Esophagus squamous epithelium (tissue), 5 donors: Measurements from ENCODE around the gene SLC7A6. TPM values are rescaled to one million over a fixed set of nuclear protein-coding genes. Genes with fewer than 3 reads are reported as not detected.

Source experiments
- DNase-seq: peaks from one replicate; lab custom pipeline; 2025; lab: John Stamatoyannopoulos, UW
- H3K27ac ChIP-seq, 4 donors: fragments of 200-600 bp; sonication (generic); one replicate each; pipeline ENCODE4 v1.5.1; 2016 to 2019; ENCODE audit warnings: mild to moderate bottlenecking in 1 of 4
- H3K27me3 ChIP-seq, 4 donors: fragments of 200-600 bp; sonication (generic); 1 replicate in 3 of 4; 2 replicates in 1 of 4; pipeline versions ENCODE4 v1.5.1 to v1.6.0; 2017 to 2021; ENCODE audit warnings: antibody characterized with exemption in 1 of 4
- H3K36me3 ChIP-seq, 3 donors: fragments of 200-600 bp; sonication (generic); one replicate each; pipeline ENCODE4 v1.5.1; 2016 to 2019
- H3K4me1 ChIP-seq, 3 donors: fragments of 200-600 bp; sonication (generic); one replicate each; pipeline ENCODE4 v1.5.1; 2017 to 2019
- H3K4me3 ChIP-seq, 4 donors: fragments of 200-600 bp; sonication (generic); 1 replicate in 3 of 4; 2 replicates in 1 of 4; pipeline ENCODE4 v1.5.1; 2016 to 2019; ENCODE audit warnings: mild to moderate bottlenecking in 2 of 4, moderate library complexity in 1 of 4
- H3K9me3 ChIP-seq, 3 donors: fragments of 200-600 bp; sonication (generic); one replicate each; pipeline ENCODE4 v1.5.1; 2016 to 2019
- POLR2A ChIP-seq, 4 donors: fragments of 450-650 bp; IDR thresholded peaks; one replicate each; pipeline ENCODE4 v1.6.1; 2017; ENCODE audit warnings: antibody characterized with exemption in 4 of 4, mild to moderate bottlenecking in 4 of 4, moderate library complexity in 3 of 4
- WGBS, 2 donors: methylation state at CpG; one replicate each; pipeline ENCODE4 v1.1.5; 2018; 5-methylcytosine and 5-hydroxymethylcytosine counted together
- intact Hi-C: fragments of 100-400 bp; cut with DNase I; formaldehyde crosslinking; loops from one replicate; pipeline ENCODE4 v1.15.0; 2022
- total RNA-seq, 4 donors: library from RNA; depleted of rRNA; stranded (reverse); fragments of >200 nt; gene quantifications; one replicate each; pipeline ENCODE4 v1.1.0, GENCODE V29; 2016
- TF ChIP-seq, protein P1 (sequence below), 6 experiments: fragments of 450-650 bp in 4 of 6; fragments of 200-600 bp in 2 of 6; sonication (generic) in 2 of 6; IDR thresholded peaks; one replicate each; pipeline ENCODE4 v1.5.1; 2016 to 2019; ENCODE audit warnings: antibody characterized with exemption in 6 of 6, mild to moderate bottlenecking in 4 of 6, moderate library complexity in 4 of 6
- donor health status: DM: yes; HTN: yes; CAD: no.

SLC7A6 gene
- total RNA-seq, 4 donors from 2014 or later, result 5.7 to 28.2 (median 7.9) TPM

DNA sequence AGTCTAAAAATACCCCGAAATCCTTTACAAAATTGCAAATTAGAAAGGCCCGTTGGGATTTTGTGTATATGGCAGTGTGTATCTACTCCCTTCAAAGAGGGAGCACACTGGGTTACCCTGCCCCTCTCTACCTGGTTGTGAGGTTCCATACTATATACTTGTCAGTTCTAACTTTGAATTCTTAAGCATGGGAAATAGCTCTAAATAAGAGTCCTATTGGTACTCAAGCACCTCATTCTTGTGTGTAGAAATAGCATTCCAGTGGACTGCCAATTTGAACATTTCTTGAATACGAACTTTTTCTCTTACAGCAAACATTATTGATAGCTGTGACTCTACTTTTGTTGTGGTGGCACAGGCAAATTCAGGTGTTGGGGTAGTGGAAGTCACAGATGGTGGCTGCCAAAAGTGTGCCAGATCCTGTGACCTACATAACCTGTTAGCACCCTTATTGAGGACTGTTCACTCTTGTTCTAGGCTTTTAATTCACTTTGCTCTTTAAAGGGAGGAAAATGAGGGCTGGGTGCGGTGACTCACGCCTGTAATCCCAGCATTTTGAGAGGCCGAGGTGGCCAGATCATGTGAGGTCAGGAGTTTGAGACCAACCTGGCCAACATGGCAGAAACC is 44.5 kb upstream of the SLC7A6 start:
- Histone ChIP-seq H3K36me3 (peaks cover 0 to 19% (median 0%) of the 10 kb centered on the region in 3 donors), H3K4me3 (no peak overlapping the region), H3K27me3 (no peaks in the 10 kb centered on the region), H3K27ac (no peak overlapping the region), H3K9me3 (no peaks in the 10 kb centered on the region), H3K4me1 (no peaks in the 10 kb centered on the region)
- intact Hi-C loops, result no loop called here
- TF ChIP-seq, protein P1, sequence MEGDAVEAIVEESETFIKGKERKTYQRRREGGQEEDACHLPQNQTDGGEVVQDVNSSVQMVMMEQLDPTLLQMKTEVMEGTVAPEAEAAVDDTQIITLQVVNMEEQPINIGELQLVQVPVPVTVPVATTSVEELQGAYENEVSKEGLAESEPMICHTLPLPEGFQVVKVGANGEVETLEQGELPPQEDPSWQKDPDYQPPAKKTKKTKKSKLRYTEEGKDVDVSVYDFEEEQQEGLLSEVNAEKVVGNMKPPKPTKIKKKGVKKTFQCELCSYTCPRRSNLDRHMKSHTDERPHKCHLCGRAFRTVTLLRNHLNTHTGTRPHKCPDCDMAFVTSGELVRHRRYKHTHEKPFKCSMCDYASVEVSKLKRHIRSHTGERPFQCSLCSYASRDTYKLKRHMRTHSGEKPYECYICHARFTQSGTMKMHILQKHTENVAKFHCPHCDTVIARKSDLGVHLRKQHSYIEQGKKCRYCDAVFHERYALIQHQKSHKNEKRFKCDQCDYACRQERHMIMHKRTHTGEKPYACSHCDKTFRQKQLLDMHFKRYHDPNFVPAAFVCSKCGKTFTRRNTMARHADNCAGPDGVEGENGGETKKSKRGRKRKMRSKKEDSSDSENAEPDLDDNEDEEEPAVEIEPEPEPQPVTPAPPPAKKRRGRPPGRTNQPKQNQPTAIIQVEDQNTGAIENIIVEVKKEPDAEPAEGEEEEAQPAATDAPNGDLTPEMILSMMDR (IDR thresholded peaks at IDR 0.05), result no peak
- TF ChIP-seq POLR2A (IDR thresholded peaks at IDR 0.05), result no peak
- 87 to 94% methylated on average over 6 of the region's 6 CpGs for WGBS, 2 donors
- no peak for DNase-seq

DNA sequence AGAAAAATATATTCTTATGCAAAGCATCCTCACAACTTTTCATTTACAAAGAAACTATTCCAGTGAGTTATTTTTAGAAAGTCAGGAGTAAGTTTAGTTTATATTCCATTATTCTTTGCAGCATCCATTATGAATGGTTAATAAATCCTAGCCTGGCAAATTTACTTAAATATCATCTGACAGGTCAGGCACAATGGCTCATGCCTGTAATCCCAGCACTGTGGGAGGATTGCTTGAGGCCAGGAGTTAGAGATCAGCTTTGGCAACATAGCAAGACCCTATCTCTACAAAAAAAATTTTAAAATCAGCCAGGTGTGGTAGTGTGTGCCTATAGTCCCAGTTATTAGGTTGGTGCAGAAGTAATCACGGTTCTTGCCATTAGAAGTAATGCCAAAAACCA is 41.3 kb upstream of the SLC7A6 start:
- H3K27ac ChIP-seq, result no peak overlapping the region
- no peaks in the 10 kb centered on the region for H3K27me3 ChIP-seq
- DNase-seq, result no peak
- H3K9me3 ChIP-seq, result no peaks in the 10 kb centered on the region
- peaks cover 0 to 34% (median 4%) of the 10 kb centered on the region in 3 donors for H3K36me3 ChIP-seq
- TF ChIP-seq, protein P1 (IDR thresholded peaks at IDR 0.05), result no peak
- no peak for TF ChIP-seq POLR2A (IDR thresholded peaks at IDR 0.05)
- peaks cover 0 to 8% (median 0%) of the 10 kb centered on the region in 3 donors for H3K4me1 ChIP-seq
- intact Hi-C loops, result no loop called here
- no peak overlapping the region for H3K4me3 ChIP-seq
- WGBS, 2 donors, result 43 to 69% methylated on average over 1 of the region's 1 CpG

DNA sequence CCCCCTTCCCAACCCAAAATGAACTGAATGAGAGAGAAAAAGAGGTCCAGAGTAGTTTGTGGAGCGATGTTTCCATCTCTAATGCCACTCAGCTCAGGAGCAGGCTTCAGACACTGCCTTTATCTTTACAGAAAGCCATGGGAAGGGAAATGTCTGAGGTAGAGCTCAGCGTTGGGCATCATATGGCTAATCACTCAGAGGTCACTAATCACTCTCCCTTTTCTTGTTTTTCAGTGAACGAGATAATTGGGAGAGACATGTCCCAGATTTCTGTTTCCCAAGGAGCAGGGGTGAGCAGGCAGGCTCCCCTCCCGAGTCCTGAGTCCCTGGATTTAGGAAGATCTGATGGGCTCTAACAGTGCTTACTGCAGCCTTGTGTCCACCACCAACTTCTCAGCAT is 38.2 kb upstream of the SLC7A6 start:
- intact Hi-C loops, result no loop called here
- peaks cover 0 to 23% (median 0%) of the 10 kb centered on the region in 3 donors for H3K4me1 ChIP-seq
- no peak overlapping the region for H3K27ac ChIP-seq
- no peak for DNase-seq
- WGBS, 2 donors, result 80 to 92% methylated on average over 4 of the region's 4 CpGs
- no peak for TF ChIP-seq POLR2A (IDR thresholded peaks at IDR 0.05)
- TF ChIP-seq, protein P1 (IDR thresholded peaks at IDR 0.05), result no peak
- H3K36me3 ChIP-seq, result peaks cover 16 to 62% (median 19%) of the 10 kb centered on the region in 3 donors
- no peak overlapping the region for H3K4me3 ChIP-seq
- no peaks in the 10 kb centered on the region for H3K27me3 ChIP-seq
- H3K9me3 ChIP-seq, result no peaks in the 10 kb centered on the region

DNA sequence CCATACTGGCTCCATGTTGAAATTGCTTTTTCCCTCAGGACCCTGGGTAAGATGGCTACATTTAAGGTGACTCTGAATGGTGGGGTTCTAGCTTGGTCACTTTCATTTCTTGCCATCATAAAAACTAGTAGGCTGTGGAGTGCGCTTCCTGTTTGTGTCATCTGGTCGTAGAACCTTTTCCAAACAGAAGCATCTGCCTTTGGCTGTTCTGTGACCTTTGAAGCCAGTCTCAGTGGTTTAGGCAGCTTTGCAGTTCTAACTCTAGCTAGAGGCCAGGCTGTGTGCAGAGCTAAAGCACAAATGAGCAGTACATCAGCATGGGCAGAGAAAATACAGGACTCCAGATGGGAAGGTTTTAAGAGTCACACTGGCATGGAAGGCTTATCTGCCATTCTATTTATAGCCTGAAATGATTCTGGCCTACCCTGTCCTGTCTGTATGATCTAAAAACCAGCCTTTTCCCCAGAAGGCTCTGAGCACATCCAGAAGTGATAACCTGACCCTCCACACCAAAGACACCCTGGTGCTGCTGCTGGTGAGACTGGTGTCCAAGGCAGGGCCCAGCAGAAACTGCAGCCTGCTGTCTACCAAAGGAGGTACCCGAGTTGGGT is 37.0 kb upstream of the SLC7A6 start:
- no peak overlapping the region for H3K4me3 ChIP-seq
- intact Hi-C loops, result no loop called here
- peaks cover 0 to 34% (median 0%) of the 10 kb centered on the region in 3 donors for H3K4me1 ChIP-seq
- DNase-seq, result no peak
- no peaks in the 10 kb centered on the region for H3K27me3 ChIP-seq
- H3K27ac ChIP-seq, result peak overlapping the region in 1 of 4 donors; percentile 21
- 50 to 58% methylated on average over 3 of the region's 3 CpGs for whole genome bisulfite sequencing, 2 donors
- H3K36me3 ChIP-seq, result peaks cover 18 to 64% (median 23%) of the 10 kb centered on the region in 3 donors
- TF ChIP-seq, protein P1 (IDR thresholded peaks at IDR 0.05), result no peak
- H3K9me3 ChIP-seq, result no peaks in the 10 kb centered on the region

DNA sequence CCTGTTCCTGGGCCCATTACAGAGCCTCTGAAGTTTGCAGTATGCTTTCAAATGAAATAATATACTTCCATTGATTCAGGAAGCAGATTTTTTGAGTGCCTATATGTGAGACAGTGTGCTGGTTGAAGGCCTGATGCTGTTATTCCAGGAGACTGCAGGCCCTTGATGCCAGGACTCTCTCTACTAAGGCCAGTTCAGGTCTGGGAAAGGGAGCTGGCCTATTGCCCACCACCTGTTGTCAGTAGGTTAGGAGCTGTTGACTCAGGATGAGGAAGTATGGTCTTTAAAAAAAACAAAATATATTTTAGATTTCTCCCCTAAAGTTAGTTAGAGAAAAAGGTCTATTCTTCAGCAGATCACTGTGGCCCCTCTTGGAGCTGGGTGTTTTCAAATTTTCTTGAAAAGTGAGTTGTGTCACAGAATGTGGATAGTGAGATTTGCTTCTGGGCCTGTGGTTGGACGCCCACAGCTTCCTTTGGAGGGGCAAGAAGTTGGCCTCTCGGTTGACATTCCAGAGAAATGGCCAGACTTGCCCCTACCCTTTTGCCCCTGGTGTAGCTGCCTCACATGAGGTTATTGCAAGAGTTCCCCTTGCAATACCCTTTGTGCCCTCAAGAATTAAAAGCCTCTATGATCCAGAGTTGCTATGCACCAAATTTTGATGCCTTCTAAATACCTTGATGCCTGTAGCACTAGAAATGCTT is 36.3 kb upstream of the SLC7A6 start:
- no peak for DNase-seq
- H3K4me1 ChIP-seq, result peaks cover 0 to 41% (median 0%) of the 10 kb centered on the region in 3 donors
- peaks cover 18 to 71% (median 23%) of the 10 kb centered on the region in 3 donors for H3K36me3 ChIP-seq
- no peaks in the 10 kb centered on the region for H3K27me3 ChIP-seq
- intact Hi-C loops, result no loop called here
- H3K4me3 ChIP-seq, result no peak overlapping the region
- TF ChIP-seq, protein P1 (IDR thresholded peaks at IDR 0.05), result peak in 1 of 6 experiments; percentile 9
- TF ChIP-seq POLR2A (IDR thresholded peaks at IDR 0.05), result no peak
- no peaks in the 10 kb centered on the region for H3K9me3 ChIP-seq
- H3K27ac ChIP-seq, result peak overlapping the region in 1 of 4 donors; percentile 21
- WGBS, 2 donors, result 56 to 70% methylated on average over 2 of the region's 2 CpGs
